IPS DF 4.7 (cell line): ENCODE results near the gene SERPINA4.
"Not testable (repeated sequence)": the region's sequence is repeated elsewhere in the genome, so short reads cannot be mapped to it uniquely, and the experiment has no call there.

Source experiments
- DNase-seq: peaks from one replicate; pipeline ENCODE4 v3.0.0-alpha.2; 2013; ENCODE audit warnings: low spot score; ENCODE audit errors: extremely low read depth

SERPINA4 gene

DNA sequence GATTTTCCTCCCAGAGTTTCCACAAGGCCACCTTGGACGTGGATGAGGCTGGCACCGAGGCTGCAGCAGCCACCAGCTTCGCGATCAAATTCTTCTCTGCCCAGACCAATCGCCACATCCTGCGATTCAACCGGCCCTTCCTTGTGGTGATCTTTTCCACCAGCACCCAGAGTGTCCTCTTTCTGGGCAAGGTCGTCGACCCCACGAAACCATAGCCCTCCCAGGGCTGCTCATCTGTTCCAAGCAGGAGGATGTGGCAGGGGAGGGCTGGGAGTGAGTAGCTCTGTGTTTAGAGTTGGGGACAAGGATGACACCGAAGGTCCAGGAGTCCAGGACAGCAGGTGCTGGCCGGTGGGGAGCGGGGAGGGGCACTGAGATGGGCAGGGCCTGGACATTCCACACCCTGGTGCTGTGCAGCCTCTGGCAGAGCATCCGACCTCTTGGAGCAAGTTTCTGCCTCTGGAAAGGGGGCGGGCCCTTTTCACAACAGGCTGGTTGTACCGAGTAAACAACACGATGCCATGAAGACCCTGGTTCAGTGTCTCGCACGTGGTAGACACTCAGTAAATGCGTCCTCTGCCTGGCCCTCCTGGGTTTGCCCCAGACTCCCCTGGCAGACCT is 8.2 kb downstream of the SERPINA4 start:
- no peak for DNase-seq

DNA sequence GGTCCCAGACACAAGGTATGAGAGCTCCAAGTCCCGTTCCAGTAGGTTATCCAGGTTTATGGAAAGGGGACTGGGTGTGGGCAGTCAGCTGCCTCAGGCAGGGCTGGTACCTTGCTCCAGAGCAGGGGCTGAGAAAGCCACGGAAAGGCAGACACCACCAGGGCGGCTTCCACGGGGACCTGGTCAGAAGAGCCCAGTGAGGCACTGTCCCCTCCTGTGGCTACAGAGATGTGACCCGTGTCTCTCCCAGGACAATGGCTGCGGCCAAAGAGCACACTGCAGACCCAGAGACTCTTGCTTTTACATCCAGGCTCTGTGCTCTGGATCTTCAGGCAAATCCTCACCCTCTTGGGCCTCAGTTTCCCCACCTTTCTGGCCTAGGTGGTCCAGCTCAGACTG is 8.8 kb downstream of the SERPINA4 start:
- DNase-seq = no peak

DNA sequence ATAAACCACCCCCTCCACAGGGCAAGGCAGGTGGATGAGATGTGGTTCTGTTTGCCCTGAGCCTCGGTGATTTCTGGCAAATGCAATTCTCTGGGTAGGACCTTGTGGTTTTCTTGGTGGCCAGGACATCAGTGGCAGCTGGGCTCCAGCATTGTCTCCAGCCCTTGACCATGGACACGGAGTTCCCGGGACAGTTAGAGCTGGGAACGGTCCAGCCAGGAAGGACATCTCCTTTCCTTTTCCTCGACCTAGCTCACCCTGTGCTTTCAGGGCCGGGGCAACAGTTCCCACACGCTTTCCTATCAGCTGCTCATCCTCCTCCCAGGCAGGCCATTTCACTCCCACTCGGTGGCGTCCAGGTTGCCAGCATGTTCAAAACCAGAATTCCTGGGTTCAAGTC is 9.2 kb downstream of the SERPINA4 start:
- DNase-seq = no peak

DNA sequence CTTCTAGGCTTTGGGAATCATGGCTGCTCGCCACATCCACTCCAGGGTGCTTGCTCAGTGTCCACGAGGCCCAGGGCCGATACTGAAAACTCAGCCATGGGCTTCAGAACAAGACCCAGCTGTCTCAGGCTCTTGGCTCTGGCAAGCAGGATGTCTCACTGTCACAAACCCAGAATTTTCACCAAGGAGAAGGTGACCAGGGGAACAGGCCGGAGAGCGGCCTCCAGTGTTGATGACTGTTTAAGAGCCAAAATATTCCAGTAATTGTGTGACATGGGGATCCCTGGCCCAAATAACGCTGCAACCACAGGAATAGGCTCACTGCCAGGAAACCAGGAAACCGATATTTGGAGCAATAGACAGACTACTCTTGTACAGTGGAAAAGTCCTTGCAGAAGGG is 10.2 kb downstream of the SERPINA4 start:
- DNase-seq = no peak

DNA sequence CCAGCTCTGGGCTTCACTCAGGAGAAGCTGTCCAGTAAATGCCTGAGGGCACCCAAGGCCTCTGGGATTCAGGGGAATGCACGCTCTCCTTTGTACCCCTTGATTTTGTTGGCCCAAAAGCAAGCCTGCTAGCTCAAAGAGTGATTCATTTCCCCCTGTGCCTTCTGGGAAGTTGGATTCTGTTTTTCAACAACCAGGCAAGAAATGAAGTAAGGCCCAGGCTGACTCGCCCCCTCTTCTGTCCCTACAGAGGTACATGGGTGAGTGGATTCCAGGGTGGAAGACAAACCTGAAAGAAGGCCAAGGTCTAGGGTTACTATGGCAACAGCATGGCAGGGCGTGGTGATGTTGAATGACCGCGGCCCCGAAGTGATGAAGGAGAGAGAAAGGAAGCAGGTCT is 10.7 kb downstream of the SERPINA4 start:
- DNase-seq = no peak

DNA sequence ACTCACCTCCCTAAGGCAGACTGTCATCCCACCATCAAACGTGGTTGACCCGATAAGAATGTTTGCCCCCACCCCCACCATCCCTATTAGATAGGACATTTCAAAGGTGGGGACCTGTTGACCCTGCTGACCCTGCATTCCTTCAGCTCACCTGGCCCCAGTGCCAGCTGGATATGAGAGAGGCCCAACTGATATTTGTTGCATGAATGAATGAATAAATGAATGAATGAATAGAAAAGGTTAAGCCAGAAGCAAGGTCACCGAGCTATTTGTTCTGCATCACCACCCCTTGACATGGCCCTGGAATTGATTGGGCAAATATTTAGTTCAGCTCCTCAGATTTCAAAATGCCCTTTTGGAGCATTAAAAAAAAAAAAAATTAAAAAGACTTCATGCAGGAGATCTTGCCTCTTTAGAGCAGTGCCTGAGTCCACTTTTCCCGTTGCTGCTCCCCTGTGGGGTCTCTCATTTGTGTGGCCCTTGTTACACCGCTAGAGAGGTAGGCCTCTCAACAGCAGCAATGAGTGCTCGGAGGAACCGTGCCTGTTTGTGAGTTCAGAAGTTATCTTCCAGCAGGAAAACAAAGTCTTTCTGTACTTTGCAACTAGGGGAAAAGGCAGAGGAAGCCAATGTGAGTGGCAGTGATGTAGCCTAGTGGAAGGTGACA is 11.5 kb downstream of the SERPINA4 start:
- DNase-seq = no peak

DNA sequence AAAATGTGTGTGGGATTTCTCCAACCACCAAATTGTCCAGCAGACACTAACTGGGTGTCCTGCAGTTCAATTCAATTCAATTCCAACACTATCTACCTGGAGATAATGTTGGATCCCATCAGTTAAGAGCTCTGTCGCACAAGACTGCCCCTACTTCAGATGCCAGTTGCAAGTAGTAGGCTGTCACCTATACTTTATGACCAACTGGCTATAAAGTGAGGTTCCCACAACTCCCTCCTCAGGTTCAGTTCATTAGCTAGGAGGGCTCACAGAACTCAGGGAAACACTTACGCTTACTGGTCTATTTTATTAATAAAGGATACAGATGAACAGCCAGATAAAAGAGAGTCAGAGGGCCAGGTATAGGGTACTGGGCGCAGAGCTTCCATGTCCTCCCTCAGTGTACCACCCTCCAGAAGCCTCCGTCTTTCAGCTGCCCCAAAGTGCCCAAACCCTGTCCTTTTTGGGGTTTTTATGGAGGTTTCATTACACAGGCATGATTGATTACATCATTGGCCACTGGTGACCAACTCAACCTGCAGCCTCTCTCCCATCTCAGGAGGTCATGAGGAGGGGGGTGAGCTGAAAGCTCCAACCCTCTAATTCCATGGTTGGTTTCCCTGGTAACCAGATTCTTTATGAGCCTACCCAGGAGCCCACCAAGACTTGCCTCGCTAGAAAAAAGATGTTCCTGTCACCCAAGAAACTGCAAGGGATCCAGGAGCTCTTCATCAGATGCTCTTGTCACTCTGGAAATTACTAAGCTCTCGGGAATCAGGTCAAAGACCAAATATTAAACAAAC is 12.4 kb downstream of the SERPINA4 start:
- no peak for DNase-seq

DNA sequence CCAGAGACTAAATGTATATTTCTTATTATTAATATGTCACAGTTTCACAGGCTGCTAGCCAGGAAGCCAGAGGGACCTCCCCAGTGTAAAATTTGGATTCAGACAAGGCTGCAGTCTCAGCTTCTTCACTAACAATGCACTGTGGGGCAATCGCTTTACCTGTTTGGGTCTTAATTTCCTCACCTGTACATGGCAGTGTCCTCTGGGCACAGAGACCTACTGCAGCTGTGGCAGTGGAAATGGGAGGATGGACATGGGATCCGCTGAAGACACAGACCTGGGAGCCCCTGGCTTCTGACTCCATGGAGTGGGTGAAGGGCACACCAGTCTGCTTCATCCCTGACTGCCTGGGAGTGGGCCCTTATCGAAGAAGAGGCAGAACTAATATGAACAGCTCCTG is 13.1 kb downstream of the SERPINA4 start:
- no peak for DNase-seq

DNA sequence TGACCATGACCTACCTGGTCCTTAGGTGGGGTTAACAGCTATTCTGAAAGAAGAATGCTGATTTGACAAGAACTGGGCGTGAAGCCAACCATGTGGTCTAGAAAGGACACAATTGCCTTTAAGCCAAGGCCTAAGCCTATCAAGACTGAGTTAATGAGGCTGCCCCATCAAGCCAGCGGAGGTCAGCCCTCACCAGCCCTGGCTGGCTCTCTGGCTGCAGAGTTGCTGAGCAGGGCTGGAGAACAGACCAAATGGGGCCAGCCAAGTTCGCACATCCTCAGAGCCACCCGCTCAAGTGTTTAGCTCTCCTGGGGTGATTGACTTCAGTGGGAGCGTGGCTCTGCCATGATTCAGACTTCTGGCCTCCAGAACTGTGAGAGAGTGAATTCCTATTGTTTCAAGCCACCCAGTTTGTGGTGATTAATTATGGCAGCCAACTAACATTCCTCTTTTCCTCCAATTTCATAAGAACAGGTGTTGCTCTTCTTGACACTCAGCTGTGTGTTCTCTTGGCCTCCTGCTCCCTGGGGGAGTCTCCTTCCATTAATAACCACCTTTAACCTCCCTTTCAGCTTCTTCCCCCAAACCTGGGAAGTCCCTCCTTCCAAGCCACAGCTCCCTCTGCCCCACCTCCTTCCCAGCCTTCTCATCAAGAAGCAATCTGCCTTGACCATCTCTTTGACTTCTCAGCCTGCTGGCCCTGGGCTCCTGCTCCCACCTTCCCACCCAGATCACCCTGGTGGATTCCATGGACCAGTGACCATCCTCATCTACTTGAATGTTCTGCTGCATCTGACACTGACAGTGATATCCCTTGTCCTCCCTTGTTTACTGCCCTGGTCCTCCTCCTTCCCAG is 14.7 kb downstream of the SERPINA4 start:
- no peak for DNase-seq

DNA sequence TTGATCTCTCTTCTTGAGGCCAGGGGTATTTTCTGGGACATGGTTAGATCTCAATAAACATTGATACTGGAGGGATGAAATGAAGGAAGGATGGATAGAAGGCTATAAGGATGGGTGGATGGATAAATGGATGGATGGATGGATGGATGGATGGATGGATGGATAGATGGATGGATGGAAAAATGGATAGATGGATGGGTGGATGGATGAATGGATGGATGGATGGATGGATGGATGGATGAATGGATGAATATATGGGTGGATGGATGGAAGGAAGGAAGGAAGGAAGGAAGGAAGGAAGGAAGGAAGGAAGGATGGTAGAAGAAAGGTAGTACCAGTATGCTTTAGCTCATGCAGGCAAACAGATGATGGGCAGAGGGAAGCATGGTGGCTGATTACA is 16.2 kb downstream of the SERPINA4 start:
- not testable (repeated sequence) for DNase-seq

DNA sequence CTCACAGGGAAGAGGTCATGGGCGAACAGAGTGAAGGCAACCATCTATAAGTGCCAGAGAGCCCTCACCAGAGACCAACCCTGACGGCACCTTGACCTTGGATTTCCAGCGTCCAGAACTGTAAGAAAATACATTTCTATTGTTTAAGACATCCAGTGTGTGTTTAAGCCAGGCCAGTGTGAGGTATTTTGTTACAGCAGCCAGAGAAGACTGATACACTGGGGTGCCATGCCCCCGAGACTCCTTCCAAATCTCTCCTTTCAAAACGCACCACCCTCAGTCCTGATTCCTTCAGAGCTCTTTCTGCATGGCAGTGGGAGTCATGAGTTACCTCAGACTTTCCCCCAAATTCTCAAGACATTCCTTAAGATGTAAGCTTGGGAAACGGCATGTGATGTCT is 17.5 kb downstream of the SERPINA4 start:
- no peak for DNase-seq

DNA sequence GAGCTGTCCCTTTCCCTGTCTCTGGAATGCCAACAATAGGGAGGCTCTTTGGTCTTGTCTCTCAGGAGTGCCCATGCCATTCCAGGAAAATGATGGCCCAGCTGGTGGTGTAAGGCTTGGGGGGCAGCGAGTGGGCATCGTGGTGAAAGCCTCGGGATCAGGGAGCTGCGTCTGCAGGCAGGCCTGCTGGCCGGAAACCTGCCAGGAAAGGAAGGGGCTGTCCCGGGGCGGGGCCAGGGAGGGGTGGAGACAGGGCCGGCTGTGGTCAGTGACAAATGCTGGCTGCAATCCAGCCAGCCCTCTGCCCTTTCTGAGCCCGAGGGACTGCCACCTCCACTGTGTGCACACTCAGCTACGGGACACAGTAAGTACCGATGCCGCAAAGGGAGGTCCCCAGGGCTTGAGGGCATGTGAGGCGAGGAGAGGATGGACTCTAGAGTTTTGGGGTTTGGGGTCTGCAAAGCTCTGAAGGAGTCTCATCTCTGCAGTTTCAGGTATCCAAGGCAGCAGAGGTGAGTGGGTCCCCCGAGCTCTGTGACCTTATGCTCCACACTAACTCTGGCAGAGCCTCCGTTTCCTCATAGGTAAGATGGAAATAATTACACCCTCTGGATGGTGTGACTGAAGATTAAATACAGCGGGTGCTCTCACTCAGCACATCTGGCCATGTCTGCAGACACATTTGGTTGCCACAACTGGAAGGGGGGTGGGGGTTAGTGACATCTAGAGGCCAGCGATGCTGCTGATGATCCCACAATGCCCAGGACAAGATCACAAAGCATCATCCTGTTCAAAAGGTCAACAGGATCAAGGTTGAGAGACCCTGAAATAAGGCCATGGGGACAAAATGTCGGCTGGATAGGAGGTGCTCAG is 20.1 kb downstream of the SERPINA4 start, which contains the start of gene SERPINA5:
SERPINA5 (plus strand) TSS at position 300 of the 873 bp plus-strand sequence. CDS start 5,937 bp downstream, outside the sequence.
- no peak for DNase-seq

DNA sequence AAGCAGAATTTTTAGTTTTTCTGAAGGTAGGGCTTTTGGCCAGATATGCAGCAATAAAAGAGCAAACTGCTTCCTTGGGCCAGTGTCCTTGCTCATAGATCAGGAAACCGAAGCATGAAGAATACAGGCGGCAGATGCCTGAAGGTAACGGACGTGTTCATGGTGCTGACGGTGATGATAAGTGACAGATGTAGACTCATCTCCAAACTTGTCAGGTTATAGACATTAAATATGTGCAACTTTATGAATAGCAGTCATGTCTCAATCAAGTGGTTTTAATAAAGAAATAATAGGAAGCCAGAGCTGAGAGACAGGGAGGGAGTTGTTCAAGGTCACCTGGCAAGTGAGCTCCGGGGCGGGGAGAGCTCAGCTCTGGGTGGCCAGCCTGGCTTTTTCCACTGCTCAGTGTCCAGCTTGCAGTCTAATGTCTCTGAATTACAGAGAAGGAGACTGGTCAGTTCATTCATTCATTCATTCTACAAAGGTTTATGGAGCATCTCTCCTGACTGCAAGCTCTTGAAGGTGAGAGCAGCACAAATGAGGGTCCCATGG is 21.0 kb downstream of the SERPINA4 start:
- no peak for DNase-seq

DNA sequence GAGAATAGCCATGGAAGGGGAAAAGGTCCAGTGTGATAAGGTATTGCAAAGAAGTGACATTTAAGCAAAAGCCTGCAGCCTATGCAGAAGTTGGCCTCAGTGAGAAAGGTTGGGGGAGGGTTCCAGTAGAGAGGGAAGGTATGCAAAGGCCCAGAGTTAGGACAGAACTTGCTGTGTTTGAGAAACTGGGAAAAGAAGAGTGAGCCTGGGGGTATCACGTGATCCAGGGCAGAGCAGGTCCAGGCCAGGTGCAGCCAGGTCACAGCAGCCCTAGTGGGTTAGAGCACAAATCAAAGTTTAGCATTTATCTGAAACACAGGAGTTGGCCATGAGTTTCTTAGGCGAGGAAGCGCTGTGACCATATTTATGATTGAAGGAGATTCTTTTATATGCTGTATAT is 21.6 kb downstream of the SERPINA4 start:
- no peak for DNase-seq

DNA sequence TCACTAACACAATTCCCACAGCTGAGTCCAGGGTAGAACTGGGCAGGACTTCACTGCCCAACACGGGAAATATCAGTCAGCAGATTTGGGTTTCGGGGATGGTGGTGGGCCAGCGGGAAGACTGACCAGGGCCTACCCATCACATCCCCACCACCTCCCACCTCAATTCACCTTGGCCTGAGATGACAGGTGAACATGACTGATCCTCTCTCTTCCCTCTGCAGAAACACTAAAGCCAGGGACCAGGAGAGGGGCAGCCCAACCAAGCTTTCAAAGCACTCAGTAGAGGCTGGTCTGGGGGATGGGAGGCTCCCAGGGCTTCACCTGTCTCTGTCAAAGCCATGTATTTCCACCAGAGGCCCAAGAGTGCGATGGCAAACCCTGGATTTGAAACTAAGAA is 22.3 kb downstream of the SERPINA4 start:
- DNase-seq = no peak

DNA sequence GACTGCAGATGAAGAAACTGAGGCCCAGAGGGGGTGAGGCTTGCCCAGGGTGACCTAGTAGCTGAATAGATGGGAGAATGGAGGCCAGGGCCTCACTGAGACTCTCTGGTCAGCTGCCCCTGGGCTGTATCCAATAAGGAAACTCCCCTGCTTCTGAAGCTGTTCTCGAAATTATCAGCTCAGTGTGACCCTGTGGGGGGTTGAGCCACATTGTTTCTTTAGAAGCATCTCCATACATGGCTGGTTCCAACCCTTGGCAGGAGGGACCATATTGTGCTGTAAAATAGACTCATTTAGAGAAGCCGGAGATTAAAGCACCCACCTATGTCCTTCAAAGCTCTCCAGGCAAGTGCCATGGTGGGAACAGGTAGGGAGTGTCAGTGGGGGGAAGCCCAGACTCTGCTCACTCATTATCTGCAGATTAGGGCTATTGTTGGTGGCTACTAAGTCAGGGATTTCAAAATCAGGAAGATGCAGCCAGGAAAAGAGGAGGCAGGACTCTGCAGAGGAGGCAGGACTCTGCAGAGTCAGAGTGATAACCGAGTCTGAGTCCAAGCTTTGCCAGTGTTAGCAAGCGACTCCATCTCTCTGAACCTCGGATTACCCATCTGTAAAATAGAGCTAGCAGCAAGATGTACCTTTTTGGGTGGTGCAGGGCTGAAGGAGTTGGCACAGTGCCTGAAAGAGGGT is 23.5 kb downstream of the SERPINA4 start:
- DNase-seq = no peak

DNA sequence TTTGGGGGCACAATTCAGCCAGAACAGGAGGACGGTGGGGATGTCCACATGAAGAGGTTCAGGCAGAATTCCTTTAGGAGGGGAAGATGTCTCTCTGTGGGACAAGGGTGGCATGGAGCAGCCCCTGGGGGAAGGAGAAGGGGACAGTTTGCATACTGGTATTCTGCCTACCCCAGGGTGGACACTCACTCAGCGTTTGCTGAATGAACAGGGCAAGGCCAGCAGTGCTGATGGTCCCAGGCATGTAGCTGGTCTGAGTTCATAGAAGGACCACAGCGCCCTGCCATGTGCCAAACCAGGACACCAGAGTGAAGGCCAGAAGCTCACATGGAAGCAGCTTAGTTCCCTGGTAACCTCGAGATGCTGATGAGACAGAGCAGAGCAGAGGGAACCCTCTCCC is 25.4 kb downstream of the SERPINA4 start:
- no peak for DNase-seq

DNA sequence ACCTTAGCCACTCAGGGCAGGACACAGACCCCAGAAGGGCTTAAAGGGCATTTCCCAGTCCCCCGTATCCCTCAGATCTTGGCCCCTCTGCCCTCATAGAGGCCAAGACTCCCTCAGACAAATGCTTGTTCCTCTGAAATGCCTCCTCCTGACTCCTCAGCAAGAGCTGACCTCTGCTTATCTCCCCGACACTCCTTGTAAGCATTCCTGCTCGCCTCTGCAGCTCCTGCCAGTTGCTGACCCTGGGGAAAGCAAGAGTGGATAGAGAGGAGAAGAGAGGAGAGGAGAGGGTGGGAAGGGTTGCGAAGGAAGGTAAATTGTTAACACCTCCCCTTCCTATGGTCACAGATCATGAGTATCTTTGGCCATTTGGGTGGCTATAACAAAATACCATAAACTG is 27.1 kb downstream of the SERPINA4 start:
- no peak for DNase-seq

DNA sequence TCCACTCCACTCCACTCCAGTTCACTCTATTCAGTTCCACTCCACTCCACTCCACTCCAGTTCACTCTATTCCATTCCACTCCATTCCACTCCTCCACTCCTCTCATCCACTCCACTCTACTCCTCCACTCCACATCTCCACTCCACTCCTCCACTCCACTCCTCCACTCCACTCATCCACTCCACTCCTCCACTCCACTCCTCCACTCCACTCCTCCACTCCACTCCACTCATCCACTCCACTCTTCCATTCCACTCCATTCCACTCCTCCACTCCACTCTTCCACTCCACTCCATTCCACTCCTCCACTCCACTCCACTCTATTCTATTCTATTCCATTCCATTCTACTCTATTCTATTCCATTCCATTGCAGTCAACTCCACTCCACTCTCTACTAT is 29.8 kb downstream of the SERPINA4 start:
- no peak for DNase-seq

DNA sequence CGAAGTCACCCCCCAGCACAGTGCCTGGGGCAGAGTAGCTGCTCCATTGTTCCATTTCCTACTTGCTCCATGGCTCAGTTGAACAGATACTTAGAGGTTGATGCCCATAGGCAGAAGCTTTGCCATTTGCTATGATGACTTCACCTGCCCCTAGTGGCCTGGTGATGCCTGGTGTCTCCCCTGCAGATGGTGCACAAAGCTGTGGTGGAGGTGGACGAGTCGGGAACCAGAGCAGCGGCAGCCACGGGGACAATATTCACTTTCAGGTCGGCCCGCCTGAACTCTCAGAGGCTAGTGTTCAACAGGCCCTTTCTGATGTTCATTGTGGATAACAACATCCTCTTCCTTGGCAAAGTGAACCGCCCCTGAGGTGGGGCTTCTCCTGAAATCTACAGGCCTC is 30.6 kb downstream of the SERPINA4 start:
- DNase-seq = no peak
